HG02973 (cell line): ENCODE results near the gene TTLL6.
"Not testable (repeated sequence)": the region's sequence is repeated elsewhere in the genome, so short reads cannot be mapped to it uniquely, and the experiment has no call there.

Experiments used
- ATAC-seq: cut with Tn5 transposase; IDR thresholded peaks from one replicate; pipeline ENCODE4 v1.9.1; 2021; ENCODE audit warnings: moderate library complexity; ENCODE audit not compliant: unreplicated experiment

Gene TTLL6

GRCh38 chr17:48816438-48816773, 623 bp downstream of the TTLL6 start:
- no peak for ATAC-seq

GRCh38 chr17:48815311-48815710, 1.7 kb downstream of the TTLL6 start:
- no peak for ATAC-seq

- no peak for ATAC-seq
These were observed 2.5 kb downstream of the TTLL6 start for GRCh38 chr17:48814504-48814903.

- no peak for ATAC-seq
These were observed 5.0 kb downstream of the TTLL6 start for GRCh38 chr17:48812001-48812400.

- no peak for ATAC-seq
These were observed 7.8 kb downstream of the TTLL6 start for GRCh38 chr17:48809182-48809581.

- no peak for ATAC-seq
These were observed 12.1 kb downstream of the TTLL6 start for GRCh38 chr17:48804936-48805411.

GRCh38 chr17:48800626-48801217, 16.3 kb downstream of the TTLL6 start:
- ATAC-seq = no peak

GRCh38 chr17:48799069-48799723, 17.8 kb downstream of the TTLL6 start:
- no peak for ATAC-seq

GRCh38 chr17:48796163-48796522, 20.9 kb downstream of the TTLL6 start:
- ATAC-seq = not testable (repeated sequence)

GRCh38 chr17:48795444-48796162, 21.4 kb downstream of the TTLL6 start:
- no peak for ATAC-seq

- no peak for ATAC-seq
These were observed 24.8 kb downstream of the TTLL6 start for GRCh38 chr17:48792033-48792798.

- no peak for ATAC-seq
These were observed 25.6 kb downstream of the TTLL6 start for GRCh38 chr17:48791128-48792032.

GRCh38 chr17:48790607-48791127, 26.4 kb downstream of the TTLL6 start:
- ATAC-seq = no peak

GRCh38 chr17:48787828-48788227, 29.2 kb downstream of the TTLL6 start:
- no peak for ATAC-seq

GRCh38 chr17:48779421-48779820, 37.6 kb downstream of the TTLL6 start:
- no peak for ATAC-seq

GRCh38 chr17:48776602-48777001, 40.4 kb downstream of the TTLL6 start:
- ATAC-seq = no peak

- no peak for ATAC-seq
These were observed 43.8 kb downstream of the TTLL6 start for GRCh38 chr17:48773245-48773644.

GRCh38 chr17:48770954-48771353, 46.1 kb downstream of the TTLL6 start:
- no peak for ATAC-seq

- no peak for ATAC-seq
These were observed 47.9 kb downstream of the TTLL6 start for GRCh38 chr17:48769009-48769675.
